Measurements from ENCODE around the gene TAB2.
A peak's percentile ranks its signal among the peaks of the same experiment; 100 is the strongest.

TAB2 gene

GRCh38 chr6:149385998-149386646 lies 68.6 kb downstream of the TAB2 start:
- TF ChIP-seq FOXM1 (IDR thresholded peaks at IDR 0.05; ENCODE audit: borderline replicate concordance): no peak
- no peak for TF ChIP-seq SP1 (IDR thresholded peaks at IDR 0.05)
- no peak for TF ChIP-seq TARDBP (IDR thresholded peaks at IDR 0.05)
- TF ChIP-seq ARNT (IDR thresholded peaks at IDR 0.05): no peak
- TF ChIP-seq BHLHE40 (IDR thresholded peaks at IDR 0.05; ENCODE audit: borderline replicate concordance): no peak
- no peak for TF ChIP-seq HDGF (IDR thresholded peaks at IDR 0.05; ENCODE audit: borderline replicate concordance)
- no peak for TF ChIP-seq ZNF384 (IDR thresholded peaks at IDR 0.05)
- no peak for TF ChIP-seq FOXA1 (IDR thresholded peaks at IDR 0.05)
- no peak for TF ChIP-seq SUZ12 (IDR thresholded peaks at IDR 0.05)
- TF ChIP-seq PKNOX1 (IDR thresholded peaks at IDR 0.05): no peak
- no peak for TF ChIP-seq NFRKB (IDR thresholded peaks at IDR 0.05)
- no peak for TF ChIP-seq FOXK2 (IDR thresholded peaks at IDR 0.05)
- POLR2A ChIA-PET: no interaction called here
- DNase-seq (ENCODE audit: extremely low spot score): no peak
- CTCF ChIA-PET: no interaction called here

GRCh38 chr6:149387779-149388512 lies 70.4 kb downstream of the TAB2 start:
- CTCF ChIA-PET: no interaction called here
- TF ChIP-seq PKNOX1 (IDR thresholded peaks at IDR 0.05) (peak; percentile 64), FOXA1 (IDR thresholded peaks at IDR 0.05) (peak; percentile 38; the same call in 1 of the 2 replicates), TARDBP (IDR thresholded peaks at IDR 0.05) (no peak)
- no peak for DNase-seq (ENCODE audit: extremely low spot score)
- POLR2A ChIA-PET: no interaction called here

- no peak for TF ChIP-seq SUZ12 (IDR thresholded peaks at IDR 0.05)
- no peak for TF ChIP-seq FOXM1 (IDR thresholded peaks at IDR 0.05; ENCODE audit: borderline replicate concordance)
- TF ChIP-seq L3MBTL2 (conservative IDR thresholded peaks at IDR 0.05): no peak
- TF ChIP-seq HDGF (IDR thresholded peaks at IDR 0.05; ENCODE audit: borderline replicate concordance): no peak
- no peak for TF ChIP-seq CTBP1 (IDR thresholded peaks at IDR 0.05; ENCODE audit: borderline replicate concordance)
- ChIA-PET POLR2A (no interaction called here), CTCF (no interaction called here)
- no peak for DNase-seq (ENCODE audit: extremely low spot score)
Observed at GRCh38 chr6:149389509-149390297, 72.2 kb downstream of the TAB2 start.

GRCh38 chr6:149392093-149392492 lies 74.6 kb downstream of the TAB2 start:
- ChIA-PET CTCF (no interaction called here), POLR2A (interaction anchor here (0.6 to 0.8 kb wide), 2 partner anchors 29 to 74 kb away, joined by 3 read pairs; partner anchors contain the start of gene TAB2)
- no peak for TF ChIP-seq TARDBP (IDR thresholded peaks at IDR 0.05)
- no peak for TF ChIP-seq NFRKB (IDR thresholded peaks at IDR 0.05)
- no peak for TF ChIP-seq FOXA1 (IDR thresholded peaks at IDR 0.05)
- no peak for TF ChIP-seq L3MBTL2 (conservative IDR thresholded peaks at IDR 0.05)
- no peak for TF ChIP-seq HDGF (IDR thresholded peaks at IDR 0.05; ENCODE audit: borderline replicate concordance)
- TF ChIP-seq ARNT (IDR thresholded peaks at IDR 0.05): no peak
- no peak for TF ChIP-seq BHLHE40 (IDR thresholded peaks at IDR 0.05; ENCODE audit: borderline replicate concordance)
- TF ChIP-seq ELF4 (IDR thresholded peaks at IDR 0.05): no peak
- no peak for TF ChIP-seq FOXK2 (IDR thresholded peaks at IDR 0.05)
- TF ChIP-seq CTBP1 (IDR thresholded peaks at IDR 0.05; ENCODE audit: borderline replicate concordance): no peak
- no peak for TF ChIP-seq FOXM1 (IDR thresholded peaks at IDR 0.05; ENCODE audit: borderline replicate concordance)
- no peak for TF ChIP-seq SUZ12 (IDR thresholded peaks at IDR 0.05)
- no peak for TF ChIP-seq PKNOX1 (IDR thresholded peaks at IDR 0.05)
- no peak for TF ChIP-seq LEF1 (IDR thresholded peaks at IDR 0.05; ENCODE audit: borderline replicate concordance)
- TF ChIP-seq SP1 (IDR thresholded peaks at IDR 0.05): no peak
- no peak for TF ChIP-seq ZNF384 (IDR thresholded peaks at IDR 0.05)
- no peak for DNase-seq (ENCODE audit: extremely low spot score)

- ChIA-PET CTCF (no interaction called here), POLR2A (interaction anchor here (0.8 kb wide), 1 partner anchor 75 kb away, joined by 3 read pairs; the partner anchor contains the start of gene TAB2)
- TF ChIP-seq CTBP1 (IDR thresholded peaks at IDR 0.05; ENCODE audit: borderline replicate concordance): no peak
- TF ChIP-seq FOXM1 (IDR thresholded peaks at IDR 0.05; ENCODE audit: borderline replicate concordance): no peak
- DNase-seq (ENCODE audit: extremely low spot score): no peak
Observed at GRCh38 chr6:149392535-149392934, 75.0 kb downstream of the TAB2 start.

- ChIA-PET POLR2A (no interaction called here), CTCF (no interaction called here)
- DNase-seq (ENCODE audit: extremely low spot score): no peak
- TF ChIP-seq FOXA1 (IDR thresholded peaks at IDR 0.05): no peak
- TF ChIP-seq SUZ12 (IDR thresholded peaks at IDR 0.05): no peak
- no peak for TF ChIP-seq FOXM1 (IDR thresholded peaks at IDR 0.05; ENCODE audit: borderline replicate concordance)
- TF ChIP-seq SP1 (IDR thresholded peaks at IDR 0.05): no peak
- TF ChIP-seq NFRKB (IDR thresholded peaks at IDR 0.05): no peak
- no peak for TF ChIP-seq BHLHE40 (IDR thresholded peaks at IDR 0.05; ENCODE audit: borderline replicate concordance)
- no peak for TF ChIP-seq ARNT (IDR thresholded peaks at IDR 0.05)
- no peak for TF ChIP-seq CTBP1 (IDR thresholded peaks at IDR 0.05; ENCODE audit: borderline replicate concordance)
- TF ChIP-seq HDGF (IDR thresholded peaks at IDR 0.05; ENCODE audit: borderline replicate concordance): no peak
- TF ChIP-seq ELF4 (IDR thresholded peaks at IDR 0.05): no peak
- no peak for TF ChIP-seq TARDBP (IDR thresholded peaks at IDR 0.05)
- no peak for TF ChIP-seq L3MBTL2 (conservative IDR thresholded peaks at IDR 0.05)
- no peak for TF ChIP-seq ZNF384 (IDR thresholded peaks at IDR 0.05)
- no peak for TF ChIP-seq FOXK2 (IDR thresholded peaks at IDR 0.05)
- TF ChIP-seq PKNOX1 (IDR thresholded peaks at IDR 0.05): no peak
- TF ChIP-seq LEF1 (IDR thresholded peaks at IDR 0.05; ENCODE audit: borderline replicate concordance): no peak
Observed at GRCh38 chr6:149393002-149393679, 75.6 kb downstream of the TAB2 start.
